Progenitor cell of endocrine pancreas (in vitro differentiated cells): ENCODE results near the gene NUPR1. TPM values are rescaled to one million over a fixed set of nuclear protein-coding genes. Genes with fewer than 3 reads are reported as not detected.

Experiments used
- DNase-seq: peaks from one replicate; pipeline ENCODE4 v3.0.0; 2021; ENCODE audit warnings: low spot score; ENCODE audit not compliant: unreplicated experiment
- H3K27ac Mint-ChIP-seq: 2 replicates; pipeline ENCODE4 v1.8.0; 2021; ENCODE audit warnings: mild to moderate bottlenecking, moderate library complexity, mixed read lengths
- H3K27me3 Mint-ChIP-seq: 2 replicates; pipeline ENCODE4 v1.8.0; 2021; ENCODE audit warnings: mixed read lengths
- H3K36me3 Mint-ChIP-seq: 2 replicates; pipeline ENCODE4 v1.8.0; 2022; ENCODE audit warnings: mixed read lengths; ENCODE audit not compliant: insufficient read depth
- H3K4me1 Mint-ChIP-seq: 2 replicates; pipeline ENCODE4 v1.8.0; 2021; ENCODE audit warnings: low read depth, mixed read lengths
- H3K4me3 Mint-ChIP-seq: 2 replicates; pipeline ENCODE4 v1.8.0; 2021; ENCODE audit warnings: low read depth, mild to moderate bottlenecking, moderate library complexity, mixed read lengths
- H3K9me3 Mint-ChIP-seq: 2 replicates; pipeline ENCODE4 v1.8.0; 2021; ENCODE audit warnings: low read depth, mixed read lengths
- CTCF ChIP-seq: fragments of 200-600 bp; sonication (generic); IDR thresholded peaks from one replicate; pipeline ENCODE4 v1.5.0; 2021; ENCODE audit warnings: antibody characterized with exemption, mild to moderate bottlenecking; ENCODE audit not compliant: unreplicated experiment
- total RNA-seq: library from RNA; stranded (reverse); gene quantifications from 2 replicates; pipeline ENCODE4 v1.2.1, GENCODE V29; 2021

NUPR1 gene
- total RNA-seq, 1 donor from 2014 or later = not detected

GRCh38 chr16:28498666-28499381 is 40.0 kb downstream of the NUPR1 start:
- Mint-ChIP-seq H3K27me3 (peaks cover 28% of the 10 kb centered on the region), H3K4me1 (no peaks in the 10 kb centered on the region), H3K36me3 (no peaks in the 10 kb centered on the region), H3K9me3 (no peaks in the 10 kb centered on the region), H3K27ac (no peak overlapping the region), H3K4me3 (no peak overlapping the region)
- DNase-seq = no peak
- no peak for TF ChIP-seq CTCF

DNA sequence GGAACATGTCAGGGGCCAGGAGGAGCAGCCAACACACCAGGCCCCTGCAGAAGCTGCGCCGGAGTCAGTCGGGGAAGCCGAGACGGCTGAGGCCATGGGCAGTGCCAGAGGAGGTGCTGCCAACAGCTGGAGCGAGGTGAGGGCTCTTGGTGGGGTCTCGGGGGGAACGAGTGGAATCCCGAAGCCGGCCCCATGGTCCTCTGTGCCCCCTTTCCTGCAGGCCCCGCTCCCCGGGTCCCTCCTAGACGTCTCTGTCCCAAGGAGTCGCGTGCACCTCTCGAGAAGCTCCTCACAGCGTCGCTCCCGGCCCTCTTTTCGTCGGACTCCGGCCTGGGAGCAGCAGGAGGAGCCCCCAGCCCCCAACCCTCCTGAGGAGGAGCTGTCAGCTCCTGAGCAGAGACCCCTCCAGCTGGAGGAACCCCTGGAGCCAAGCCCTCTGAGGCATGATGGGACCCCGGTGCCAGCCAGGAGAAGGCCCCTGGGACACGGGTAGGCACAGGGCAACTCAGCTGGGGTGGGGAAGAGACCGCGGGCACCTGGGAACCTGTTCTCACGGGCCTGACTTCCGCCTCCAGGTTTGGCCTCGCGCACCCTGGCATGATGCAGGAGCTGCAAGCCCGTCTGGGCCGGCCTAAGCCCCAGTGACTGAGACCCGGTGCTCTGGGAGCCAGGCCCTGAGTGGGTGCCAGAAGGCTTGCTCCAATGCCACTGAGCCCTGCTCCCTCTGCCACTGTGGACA is 40.7 kb downstream of the NUPR1 start:
- no peak for DNase-seq
- no peak for TF ChIP-seq CTCF
- Mint-ChIP-seq H3K9me3 (no peaks in the 10 kb centered on the region), H3K27me3 (peaks cover 28% of the 10 kb centered on the region), H3K4me3 (no peak overlapping the region), H3K4me1 (no peaks in the 10 kb centered on the region), H3K27ac (no peak overlapping the region), H3K36me3 (no peaks in the 10 kb centered on the region)

DNA sequence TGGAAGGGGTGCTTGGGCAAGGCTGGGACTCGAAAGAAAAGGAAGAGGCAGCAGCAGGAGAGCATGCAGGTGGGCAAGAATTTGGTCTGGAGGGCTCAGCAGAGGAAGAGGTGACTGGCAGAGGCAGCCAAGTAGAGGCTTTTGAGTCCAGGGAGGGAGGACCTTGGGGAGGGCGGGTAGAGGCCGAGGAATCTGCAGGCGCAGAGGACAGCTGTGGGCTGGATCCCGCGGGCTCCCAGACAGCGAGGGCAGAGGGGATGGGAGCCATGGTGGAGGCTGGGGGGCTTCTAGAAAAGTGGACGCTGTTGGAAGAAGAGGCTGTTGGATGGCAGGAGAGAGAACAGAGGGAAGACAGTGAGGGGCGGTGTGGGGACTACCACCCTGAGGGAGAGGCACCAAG is 41.4 kb downstream of the NUPR1 start:
- H3K4me3 Mint-ChIP-seq = no peak overlapping the region
- no peak for DNase-seq
- H3K27me3 Mint-ChIP-seq = peaks cover 28% of the 10 kb centered on the region
- TF ChIP-seq CTCF = no peak
- H3K27ac Mint-ChIP-seq = peak overlapping the region; percentile 26
- no peaks in the 10 kb centered on the region for H3K36me3 Mint-ChIP-seq
- H3K9me3 Mint-ChIP-seq = no peaks in the 10 kb centered on the region
- H3K4me1 Mint-ChIP-seq = no peaks in the 10 kb centered on the region

GRCh38 chr16:28496844-28497243 is 41.9 kb downstream of the NUPR1 start:
- no peak for TF ChIP-seq CTCF
- Mint-ChIP-seq H3K9me3 (no peaks in the 10 kb centered on the region), H3K4me1 (no peaks in the 10 kb centered on the region), H3K27me3 (peaks cover 28% of the 10 kb centered on the region), H3K27ac (peak overlapping the region; percentile 26), H3K4me3 (no peak overlapping the region), H3K36me3 (no peaks in the 10 kb centered on the region)
- DNase-seq = no peak

DNA sequence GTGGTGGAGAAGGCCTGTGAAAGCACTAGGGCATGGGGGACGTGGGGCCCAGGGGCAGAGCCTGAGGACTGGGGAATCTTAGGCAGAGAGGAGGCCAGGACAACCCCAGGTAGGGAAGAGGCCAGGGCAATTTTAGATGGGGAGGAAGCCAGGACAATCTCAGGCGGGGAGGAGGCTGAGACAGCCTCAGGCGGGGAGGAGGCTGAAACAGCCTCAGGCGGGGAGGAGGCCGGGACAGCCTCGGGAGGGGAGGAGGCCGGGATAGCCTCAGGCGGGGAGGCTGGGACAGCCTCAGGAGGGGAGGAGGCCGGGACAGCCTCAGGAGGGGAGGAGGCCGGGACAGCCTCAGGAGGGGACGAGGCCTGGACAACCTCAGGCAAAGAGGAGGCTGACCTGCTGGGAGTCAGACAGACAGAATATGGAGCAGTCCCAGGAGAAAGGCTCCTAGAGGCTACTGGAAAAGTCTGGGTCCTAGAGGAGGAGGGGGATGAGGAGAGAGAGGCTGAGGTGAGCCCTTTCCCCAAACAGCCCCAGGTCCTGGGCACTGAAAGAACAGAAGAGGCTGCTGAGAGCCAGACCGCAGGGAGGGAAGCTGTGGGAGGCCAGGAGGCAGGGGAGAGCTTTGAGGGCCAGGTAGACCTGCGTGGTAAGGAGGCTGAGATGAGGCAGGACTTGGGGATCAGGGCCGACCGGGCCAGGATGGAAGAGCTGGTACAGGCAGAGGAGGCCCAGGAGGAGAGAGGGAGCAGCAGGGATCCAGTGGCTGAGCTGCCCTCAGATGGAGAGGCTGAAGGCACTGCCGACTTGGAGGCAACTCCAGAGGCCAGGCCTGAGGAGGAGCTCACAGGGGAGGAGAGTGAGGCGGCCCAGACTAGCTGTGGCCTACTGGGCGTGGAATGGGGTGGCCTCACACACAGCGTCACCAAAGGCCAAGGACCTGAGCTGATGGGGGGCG is 42.7 kb downstream of the NUPR1 start:
- Mint-ChIP-seq H3K27me3 (peaks cover 28% of the 10 kb centered on the region), H3K36me3 (no peaks in the 10 kb centered on the region), H3K4me1 (no peaks in the 10 kb centered on the region), H3K9me3 (no peaks in the 10 kb centered on the region), H3K27ac (no peak overlapping the region), H3K4me3 (no peak overlapping the region)
- no peak for TF ChIP-seq CTCF
- no peak for DNase-seq
